SU-DHL-6 (cell line): ENCODE results near the gene RAB11B.

Experiments used
- H2AFZ ChIP-seq: fragments of 200-600 bp; sonication (generic); 2 replicates; pipeline ENCODE4 v1.6.1; 2014; ENCODE audit warnings: low read depth, mild to moderate bottlenecking, moderate library complexity, mixed read lengths, antibody characterized with exemption, low read length; ENCODE audit not compliant: severe bottlenecking
- H3F3A ChIP-seq: fragments of 200-600 bp; shearing (Covaris generic); 2 replicates; pipeline ENCODE4 v1.6.0; 2016; ENCODE audit warnings: antibody characterized with exemption, mild to moderate bottlenecking; ENCODE audit not compliant: insufficient read depth
- H3K27ac ChIP-seq: fragments of 200-600 bp; sonication (generic); 2 replicates; pipeline ENCODE4 v1.5.1; 2016; ENCODE audit warnings: low read depth, mild to moderate bottlenecking, low read length, moderate library complexity, mixed read lengths
- H3K27me3 ChIP-seq: fragments of 200-600 bp; sonication (generic), shearing (Covaris generic); 2 replicates; pipeline ENCODE4 v1.6.0; 2014; ENCODE audit warnings: mild to moderate bottlenecking, low read length
- H3K36me3 ChIP-seq: fragments of 200-600 bp; sonication (generic); 2 replicates; pipeline ENCODE4 v1.6.1; 2014; ENCODE audit warnings: mild to moderate bottlenecking, low read length, mixed read lengths
- H3K4me2 ChIP-seq: fragments of 300-600, 200-600 bp; shearing (Covaris generic), sonication (generic); 2 replicates; pipeline ENCODE4 v1.6.0; 2014; ENCODE audit warnings: low read length, low read depth, mild to moderate bottlenecking; ENCODE audit not compliant: poor library complexity, severe bottlenecking
- H3K4me3 ChIP-seq: fragments of 200-600 bp; sonication (generic); 2 replicates; pipeline ENCODE4 v1.5.1; 2014; ENCODE audit warnings: antibody characterized with exemption, low read length, mild to moderate bottlenecking, mixed read lengths; ENCODE audit not compliant: insufficient read depth, poor library complexity, severe bottlenecking
- H3K79me2 ChIP-seq: fragments of 200-600 bp; sonication (generic); 2 replicates; pipeline ENCODE4 v1.6.1; 2014; ENCODE audit warnings: mild to moderate bottlenecking, low read length, moderate library complexity; ENCODE audit not compliant: insufficient read depth
- H3K9ac ChIP-seq: fragments of 200-600 bp; sonication (generic); 2 replicates; pipeline ENCODE4 v1.7.0; 2014; ENCODE audit warnings: mild to moderate bottlenecking, low read length
- H3K9me2 ChIP-seq: fragments of 200-600 bp; sonication (generic); replicated peaks from 2 replicates; pipeline ENCODE4 v1.6.1; 2014; ENCODE audit warnings: low read length; ENCODE audit not compliant: insufficient read depth
- H3K9me3 ChIP-seq: fragments of 200-600 bp; sonication (generic); 2 replicates; pipeline ENCODE4 v1.6.1; 2014; ENCODE audit warnings: low read length, mixed read lengths; ENCODE audit not compliant: insufficient read depth
- H4K20me1 ChIP-seq: fragments of 200-600 bp; sonication (generic); 2 replicates; pipeline ENCODE4 v1.6.1; 2014; ENCODE audit warnings: low read depth, mild to moderate bottlenecking, antibody characterized with exemption, low read length, moderate library complexity, mixed read lengths
- CTCF ChIP-seq: fragments of 200-600 bp; sonication (generic); IDR thresholded peaks from one replicate; pipeline ENCODE4 v1.5.1; 2017; ENCODE audit warnings: antibody characterized with exemption, mild to moderate bottlenecking, low read length, moderate library complexity; ENCODE audit not compliant: insufficient read depth, poor library complexity, severe bottlenecking
- EZH2phosphoT487 ChIP-seq: fragments of 200-600 bp; sonication (generic), shearing (Covaris generic); conservative IDR thresholded peaks from 2 replicates; pipeline ENCODE4 v1.6.1; 2018; ENCODE audit warnings: mild to moderate bottlenecking, antibody characterized with exemption, low read length, moderate library complexity, mixed read lengths

Gene RAB11B

GRCh38 chr19:8392017-8392591, 1.9 kb downstream of the RAB11B start:
- H3K9ac ChIP-seq, result no peak overlapping the region
- no peak overlapping the region for H3K27ac ChIP-seq
- no peaks in the 10 kb centered on the region for H3K36me3 ChIP-seq
- no peaks in the 10 kb centered on the region for H3K27me3 ChIP-seq
- H3K9me3 ChIP-seq, result no peaks in the 10 kb centered on the region
- H3K79me2 ChIP-seq, result peaks cover 59% of the 10 kb centered on the region
- H3K4me3 ChIP-seq, result no peak overlapping the region
- TF ChIP-seq EZH2phosphoT487 (no peak), CTCF (no peak)
- no peak overlapping the region for H3K4me2 ChIP-seq
- 0 out of 2 replicates have a peak, but pooled peaks cover 7% of the 10 kb centered on the region for H3F3A ChIP-seq
- peaks cover 2% of the 10 kb centered on the region; the same call in 1 of the 2 replicates for H4K20me1 ChIP-seq
- no peaks in the 10 kb centered on the region for H3K9me2 ChIP-seq
- H2AFZ ChIP-seq, result no peak overlapping the region

DNA sequence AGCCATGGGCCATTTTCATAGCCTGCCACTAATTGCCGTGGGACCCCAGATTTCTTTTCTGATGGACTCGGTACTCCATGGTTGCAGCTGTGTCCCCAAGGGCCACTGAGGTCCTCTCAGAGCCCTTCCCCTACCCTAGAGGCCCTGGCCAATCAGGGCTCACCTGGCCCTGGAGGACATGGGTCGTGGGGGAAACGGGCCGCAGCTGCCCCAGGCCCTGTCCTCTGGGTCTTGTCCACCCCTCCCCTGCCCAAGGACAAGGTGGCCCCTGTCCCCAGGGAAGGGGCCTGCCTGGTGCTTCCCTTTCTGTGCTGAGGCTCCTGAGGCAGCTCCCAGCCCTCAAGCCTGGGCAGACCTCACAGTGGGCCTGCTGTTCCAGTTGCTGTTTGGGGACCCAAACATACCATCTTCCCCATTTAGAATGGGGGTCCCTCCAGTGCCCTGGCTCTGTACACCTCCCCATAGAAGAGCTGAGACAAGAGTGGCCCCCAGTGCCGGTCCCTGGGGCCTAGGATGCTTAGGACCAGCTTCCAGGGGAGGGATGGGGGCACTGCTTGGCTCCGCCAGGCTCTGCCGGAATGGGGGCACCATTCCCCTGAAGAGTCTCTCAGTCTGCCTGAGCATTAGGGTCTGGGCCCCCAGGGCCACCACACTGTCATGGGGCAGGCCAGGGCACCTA, 3.2 kb downstream of the RAB11B start:
- H3K4me2 ChIP-seq, result no peak overlapping the region
- H3K9me3 ChIP-seq, result no peaks in the 10 kb centered on the region

DNA sequence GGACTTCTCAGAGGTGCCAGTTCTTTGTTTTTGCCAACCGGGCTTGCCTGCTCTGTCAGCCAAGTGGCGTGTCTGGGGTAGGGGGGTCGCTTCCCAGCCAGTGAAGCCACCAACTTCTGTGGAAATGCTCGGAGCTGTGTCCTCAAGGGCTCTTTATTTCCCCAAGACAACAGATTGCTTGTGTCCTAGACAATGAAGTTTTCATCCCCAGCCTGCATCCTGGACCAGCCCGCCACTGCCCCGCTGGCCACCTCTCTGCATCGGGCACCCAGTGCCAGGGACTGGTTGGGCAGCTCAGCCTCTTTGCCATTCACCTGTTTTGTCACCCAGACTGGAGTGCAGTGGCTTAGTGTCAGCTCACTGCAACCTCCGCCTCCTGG, 3.7 kb downstream of the RAB11B start:
- Histone ChIP-seq H2AFZ (no peak overlapping the region), H3K4me2 (no peak overlapping the region), H3K79me2 (peaks cover 74% of the 10 kb centered on the region), H3K27me3 (no peaks in the 10 kb centered on the region), H4K20me1 (peaks cover 2% of the 10 kb centered on the region; the same call in 1 of the 2 replicates), H3K36me3 (no peaks in the 10 kb centered on the region), H3K9me2 (no peaks in the 10 kb centered on the region), H3K9me3 (no peaks in the 10 kb centered on the region), H3K4me3 (no peak overlapping the region), H3F3A (0 out of 2 replicates have a peak, but pooled peaks cover 4% of the 10 kb centered on the region), H3K27ac (no peak overlapping the region), H3K9ac (no peak overlapping the region)
- TF ChIP-seq CTCF (no peak), EZH2phosphoT487 (no peak)

More for the DNA sequence above, 3.2 kb downstream of the RAB11B start:
- TF ChIP-seq EZH2phosphoT487 (no peak), CTCF (no peak)
- Histone ChIP-seq H4K20me1 (peaks cover 2% of the 10 kb centered on the region; the same call in 1 of the 2 replicates), H2AFZ (no peak overlapping the region), H3K27ac (no peak overlapping the region), H3K4me3 (no peak overlapping the region), H3K27me3 (no peaks in the 10 kb centered on the region), H3K79me2 (peaks cover 70% of the 10 kb centered on the region), H3F3A (0 out of 2 replicates have a peak, but pooled peaks cover 6% of the 10 kb centered on the region), H3K9me2 (no peaks in the 10 kb centered on the region), H3K36me3 (no peaks in the 10 kb centered on the region), H3K9ac (no peak overlapping the region)
